ENCODE data around the gene EPPIN. TPM values are rescaled to one million over a fixed set of nuclear protein-coding genes. Genes with fewer than 3 reads are reported as not detected.

EPPIN gene
- total and polyA plus RNA-seq, 2 of the 8 experiments (the other 6 are each of a cell fraction or from before 2014, with no cell fraction given), result 0.06 TPM; not detected in 1

GRCh38 chr20:45564760-45565276, 17.6 kb upstream of the EPPIN start:
- Histone ChIP-seq H4K8ac (ENCODE audit: extremely low read depth, insufficient read depth, low read length) (no peak overlapping the region), H4K20me1 (replicated peaks in 1 of 2; ENCODE audit: control insufficient read depth in 1 of 2, insufficient read depth in 2 of 2, low read length in 2 of 2) (no peaks in the 10 kb centered on the region), H3K23ac (ENCODE audit: insufficient read length) (no peak overlapping the region), H3K4me2 (ENCODE audit: insufficient read depth in 1 of 2, low read depth in 2 of 2, low read length in 2 of 2) (no peak overlapping the region), H3K23me2 (ENCODE audit: low read depth, low read length) (no peaks in the 10 kb centered on the region), H3K4me3 (ENCODE audit: extremely low read depth in 1 of 4, insufficient read depth in 2 of 4, low read depth in 3 of 4, low read length in 4 of 4) (no peak overlapping the region), H3K18ac (ENCODE audit: extremely low read depth, low read length) (no peak overlapping the region), H3K27ac (ENCODE audit: low read depth, low read length) (no peak overlapping the region), H3K27me3 (replicated peaks in 1 of 4; ENCODE audit: control insufficient read depth in 3 of 4, extremely low read depth in 1 of 4, insufficient read depth in 3 of 4, low read length in 3 of 4) (no peaks in the 10 kb centered on the region), H3K14ac (ENCODE audit: insufficient read length) (no peak overlapping the region), H2AK5ac (ENCODE audit: low read depth, low read length) (no peak overlapping the region), H4K5ac (ENCODE audit: insufficient read length, low read depth, low read length) (no peak overlapping the region), H3K9ac (replicated peaks in 1 of 4; ENCODE audit: extremely low read depth in 1 of 4, low read depth in 3 of 4, low read length in 3 of 4) (peak overlapping the region in 1 of 4 experiments; percentile 34; a peak in 1 of 7 replicates), H3K9me3 (ENCODE audit: insufficient read depth in 2 of 2, low read depth in 1 of 2, low read length in 1 of 2) (no peaks in the 10 kb centered on the region), H2AFZ (ENCODE audit: low read length) (no peak overlapping the region), H3K4ac (replicated peaks; ENCODE audit: insufficient read length, low read depth, low read length) (no peak overlapping the region), H3K4me1 (replicated peaks in 1 of 4; ENCODE audit: control insufficient read depth in 3 of 4, insufficient read depth in 4 of 4, low read length in 3 of 4) (no peaks in the 10 kb centered on the region), H2BK5ac (ENCODE audit: low read depth, low read length) (no peak overlapping the region), H3K79me2 (ENCODE audit: control insufficient read depth in 1 of 2, insufficient read depth in 2 of 2, low read length in 2 of 2) (no peaks in the 10 kb centered on the region), H3K56ac (replicated peaks; ENCODE audit: insufficient read length, low read depth, low read length) (no peak overlapping the region), H4K91ac (replicated peaks; ENCODE audit: insufficient read length, low read length) (no peak overlapping the region), H2BK120ac (replicated peaks; ENCODE audit: low read depth, low read length) (no peak overlapping the region), H3K79me1 (ENCODE audit: low read depth, low read length) (no peaks in the 10 kb centered on the region), H3K36me3 (ENCODE audit: control insufficient read depth in 2 of 4, insufficient read depth in 4 of 4, low read length in 3 of 4) (no peaks in the 10 kb centered on the region; a peak in 1 of 8 replicates), H2BK12ac (ENCODE audit: low read depth, low read length) (no peak overlapping the region), H2BK15ac (ENCODE audit: low read length) (no peak overlapping the region), H2BK20ac (ENCODE audit: low read length) (no peak overlapping the region)
- no peak for DNase-seq (ENCODE audit: low read depth in 1 of 2, low spot score in 2 of 2)
- 100% methylated on average over 2 of the region's 2 CpGs; no CpG with 5 or more reads in 1 of the 2 experiments for WGBS, 2 experiments (ENCODE audit: extremely low coverage in 1 of 2, insufficient coverage in 1 of 2, insufficient read length in 1 of 2, insufficient replicate concordance in 2 of 2, low coverage in 1 of 2, low lambda C conversion rate in 2 of 2, missing lambda C conversion rate in 1 of 2)
- ChIA-PET POLR2A (ENCODE audit: partially characterized antibody) (no interaction called here), CTCF (ENCODE audit: partially characterized antibody) (interaction anchor here (0.7 kb wide), 1 partner anchor 9 kb away, joined by 3 read pairs; no protein-coding TSS in a partner anchor)
- no peak for FAIRE-seq
- TF ChIP-seq CTBP2 (IDR thresholded peaks at IDR 0.05; ENCODE audit: borderline replicate concordance, insufficient read depth, insufficient read length, low read length), result no peak
- TF ChIP-seq ASH2L (IDR thresholded peaks at IDR 0.05; ENCODE audit: low read length), result no peak
- no peak for TF ChIP-seq JUN (IDR thresholded peaks at IDR 0.05; ENCODE audit: low read depth, low read length)
- TF ChIP-seq SIN3A (conservative IDR thresholded peaks at IDR 0.05 in 1 of 2, IDR thresholded peaks at IDR 0.05 in 1 of 2; ENCODE audit: low read depth in 1 of 2, low read length in 2 of 2), result no peak
- TF ChIP-seq RAD21 (IDR thresholded peaks at IDR 0.05 in 1 of 2, conservative IDR thresholded peaks at IDR 0.05 in 1 of 2; ENCODE audit: low read depth in 2 of 2, low read length in 2 of 2), result no peak
- TF ChIP-seq EP300 (IDR thresholded peaks at IDR 0.05; ENCODE audit: borderline replicate concordance in 1 of 2, low read depth in 2 of 2, low read length in 2 of 2), result no peak
- no peak for TF ChIP-seq E2F6 (IDR thresholded peaks at IDR 0.05)
- TF ChIP-seq EGR1 (IDR thresholded peaks at IDR 0.05; ENCODE audit: borderline replicate concordance, low read depth, low read length), result no peak
- TF ChIP-seq CTCF (IDR thresholded peaks at IDR 0.05; ENCODE audit: control extremely low read depth in 1 of 3, insufficient read depth in 1 of 3, low read depth in 1 of 3, low read length in 3 of 3), result no peak
